HEK293T (cell line): ENCODE results near the gene TADA2B.

Source experiments
- CTCF ChIA-PET: fragments of 350-600 bp; formaldehyde crosslinking; extraction: SDS; loops from one replicate; lab custom pipeline; 2021; ENCODE audit warnings: antibody characterized with exemption, inconsistent platforms; lab: Yijun Ruan, JAX
- POLR2A ChIA-PET: fragments of 350-600 bp; formaldehyde crosslinking; extraction: SDS; loops from one replicate; lab custom pipeline; 2020; ENCODE audit warnings: antibody characterized with exemption, inconsistent platforms; lab: Yijun Ruan, JAX
- DNase-seq: peaks from one replicate; pipeline ENCODE4 v3.0.0; 2012; ENCODE audit warnings: mixed read lengths; ENCODE audit errors: extremely low spot score
- ARNT ChIP-seq: fragments of 450-650 bp; IDR thresholded peaks from 2 replicates; pipeline ENCODE4 v1.6.1; 2017; ENCODE audit warnings: mild to moderate bottlenecking
- BHLHE40 ChIP-seq: fragments of 450-650 bp; IDR thresholded peaks from 2 replicates; pipeline ENCODE4 v1.6.1; 2016; ENCODE audit warnings: mild to moderate bottlenecking, moderate library complexity, borderline replicate concordance
- CTBP1 ChIP-seq: fragments of 450-650 bp; IDR thresholded peaks from 2 replicates; pipeline ENCODE4 v1.6.1; 2016; ENCODE audit warnings: borderline replicate concordance
- ELF4 ChIP-seq: fragments of 450-650 bp; IDR thresholded peaks from 2 replicates; pipeline ENCODE4 v1.6.1; 2017; ENCODE audit warnings: antibody characterized with exemption
- FOXA1 ChIP-seq: fragments of 450-650 bp; IDR thresholded peaks from 2 replicates; pipeline ENCODE4 v1.6.1; 2016; ENCODE audit warnings: mild to moderate bottlenecking
- FOXK2 ChIP-seq: fragments of 450-650 bp; IDR thresholded peaks from 2 replicates; pipeline ENCODE4 v1.6.1; 2016; ENCODE audit warnings: mild to moderate bottlenecking
- FOXM1 ChIP-seq: fragments of 450-650 bp; IDR thresholded peaks from 2 replicates; pipeline ENCODE4 v1.6.1; 2017; ENCODE audit warnings: mild to moderate bottlenecking, borderline replicate concordance
- HDGF ChIP-seq: fragments of 450-650 bp; IDR thresholded peaks from 2 replicates; pipeline ENCODE4 v1.6.1; 2017; ENCODE audit warnings: antibody characterized with exemption, borderline replicate concordance
- L3MBTL2 ChIP-seq: fragments of 450-650 bp; conservative IDR thresholded peaks from 2 replicates; pipeline ENCODE4 v1.6.1; 2016; ENCODE audit warnings: mild to moderate bottlenecking
- LEF1 ChIP-seq: fragments of 450-650 bp; IDR thresholded peaks from 2 replicates; pipeline ENCODE4 v1.6.1; 2017; ENCODE audit warnings: mild to moderate bottlenecking, borderline replicate concordance
- NFRKB ChIP-seq: fragments of 450-650 bp; IDR thresholded peaks from 2 replicates; pipeline ENCODE4 v1.6.1; 2016; ENCODE audit warnings: mild to moderate bottlenecking, moderate library complexity
- SP1 ChIP-seq: fragments of 450-650 bp; IDR thresholded peaks from 2 replicates; pipeline ENCODE4 v1.6.1; 2017
- SUZ12 ChIP-seq: fragments of 450-650 bp; IDR thresholded peaks from 2 replicates; pipeline ENCODE4 v1.6.1; 2016; ENCODE audit warnings: mild to moderate bottlenecking
- TARDBP ChIP-seq: fragments of 450-650 bp; IDR thresholded peaks from 2 replicates; pipeline ENCODE4 v1.6.1; 2016
- ZNF384 ChIP-seq: fragments of 450-650 bp; IDR thresholded peaks from 2 replicates; pipeline ENCODE4 v1.6.1; 2016
- TF ChIP-seq, protein P1 (sequence below): fragments of 450-650 bp; IDR thresholded peaks from 2 replicates; pipeline ENCODE4 v1.6.1; 2016

Gene TADA2B

GRCh38 chr4:7063362-7063761 lies 20.2 kb downstream of the TADA2B start:
- CTCF ChIA-PET: no interaction called here

GRCh38 chr4:7066006-7066405 lies 22.8 kb downstream of the TADA2B start:
- TF ChIP-seq, protein P1, sequence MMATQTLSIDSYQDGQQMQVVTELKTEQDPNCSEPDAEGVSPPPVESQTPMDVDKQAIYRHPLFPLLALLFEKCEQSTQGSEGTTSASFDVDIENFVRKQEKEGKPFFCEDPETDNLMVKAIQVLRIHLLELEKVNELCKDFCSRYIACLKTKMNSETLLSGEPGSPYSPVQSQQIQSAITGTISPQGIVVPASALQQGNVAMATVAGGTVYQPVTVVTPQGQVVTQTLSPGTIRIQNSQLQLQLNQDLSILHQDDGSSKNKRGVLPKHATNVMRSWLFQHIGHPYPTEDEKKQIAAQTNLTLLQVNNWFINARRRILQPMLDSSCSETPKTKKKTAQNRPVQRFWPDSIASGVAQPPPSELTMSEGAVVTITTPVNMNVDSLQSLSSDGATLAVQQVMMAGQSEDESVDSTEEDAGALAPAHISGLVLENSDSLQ: no peak
- no peak for TF ChIP-seq FOXK2
- TF ChIP-seq ELF4: no peak
- ChIA-PET CTCF (interaction anchor here (0.6 to 2.5 kb wide), 3 partner anchors 23 to 299 kb away, joined by 4 to 14 read pairs (median 4); partner anchors contain the start of gene TADA2B), POLR2A (interaction anchor here (1.3 to 4.7 kb wide), 4 partner anchors 8 to 356 kb away, joined by 3 to 67 read pairs (median 22); partner anchors contain the start of genes MRFAP1L1 and TADA2B)
- no peak for DNase-seq

More at GRCh38 chr4:7063362-7063761, 20.2 kb downstream of the TADA2B start:
- no peak for DNase-seq
- POLR2A ChIA-PET: no interaction called here
- TF ChIP-seq ARNT (no peak), HDGF (no peak), TARDBP (no peak), SUZ12 (no peak), L3MBTL2 (no peak), FOXM1 (no peak), CTBP1 (no peak), LEF1 (no peak), NFRKB (no peak)

DNA sequence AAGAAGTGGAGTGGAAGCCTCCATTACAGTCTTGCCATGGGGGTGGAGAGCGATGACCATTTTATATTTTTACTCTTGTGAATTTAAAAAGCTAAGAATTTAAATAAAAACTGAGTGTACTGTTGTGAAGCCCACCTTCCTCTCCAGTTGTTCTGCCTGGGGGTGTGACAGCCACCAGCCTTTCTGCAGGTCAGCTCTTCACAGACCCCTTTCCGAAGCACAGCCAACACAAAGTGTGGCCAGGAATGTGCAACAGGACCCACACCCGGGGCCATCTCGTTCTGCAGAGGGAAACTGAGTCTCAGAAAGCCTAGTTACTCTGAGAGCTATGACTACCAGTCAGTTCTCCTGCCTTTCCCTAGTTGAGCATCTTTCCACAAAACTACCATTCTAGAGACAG lies 23.3 kb downstream of the TADA2B start:
- ChIA-PET CTCF (interaction anchor here (0.6 to 2.5 kb wide), 3 partner anchors 23 to 260 kb away, joined by 4 to 14 read pairs (median 7); partner anchors contain the start of gene TADA2B), POLR2A (interaction anchor here (1.3 to 4.7 kb wide), 5 partner anchors 8 to 357 kb away, joined by 3 to 67 read pairs (median 5); partner anchors contain the start of genes MRFAP1L1 and TADA2B)
- TF ChIP-seq HDGF: no peak
- no peak for TF ChIP-seq FOXK2
- no peak for TF ChIP-seq NFRKB
- TF ChIP-seq LEF1: no peak
- TF ChIP-seq TARDBP: no peak
- no peak for TF ChIP-seq L3MBTL2
- no peak for TF ChIP-seq CTBP1
- TF ChIP-seq, protein P1: no peak
- TF ChIP-seq BHLHE40: no peak
- no peak for DNase-seq

DNA sequence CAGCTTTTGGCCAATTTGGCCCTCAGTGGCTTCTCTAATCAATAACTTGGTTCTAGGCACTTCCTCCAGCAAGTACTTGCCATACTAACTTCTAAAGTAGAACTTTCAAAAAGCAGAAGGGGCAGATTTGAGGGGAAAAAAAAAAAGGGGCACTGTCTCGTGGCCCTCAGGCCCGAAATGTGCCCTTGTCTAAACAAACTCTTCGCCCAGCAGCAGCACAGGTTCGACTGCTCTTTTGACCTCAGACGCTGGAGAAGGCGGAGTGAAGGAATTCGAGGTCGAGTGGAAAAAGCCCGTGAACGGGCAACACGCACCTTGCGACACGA lies 23.9 kb downstream of the TADA2B start:
- DNase-seq: no peak

DNA sequence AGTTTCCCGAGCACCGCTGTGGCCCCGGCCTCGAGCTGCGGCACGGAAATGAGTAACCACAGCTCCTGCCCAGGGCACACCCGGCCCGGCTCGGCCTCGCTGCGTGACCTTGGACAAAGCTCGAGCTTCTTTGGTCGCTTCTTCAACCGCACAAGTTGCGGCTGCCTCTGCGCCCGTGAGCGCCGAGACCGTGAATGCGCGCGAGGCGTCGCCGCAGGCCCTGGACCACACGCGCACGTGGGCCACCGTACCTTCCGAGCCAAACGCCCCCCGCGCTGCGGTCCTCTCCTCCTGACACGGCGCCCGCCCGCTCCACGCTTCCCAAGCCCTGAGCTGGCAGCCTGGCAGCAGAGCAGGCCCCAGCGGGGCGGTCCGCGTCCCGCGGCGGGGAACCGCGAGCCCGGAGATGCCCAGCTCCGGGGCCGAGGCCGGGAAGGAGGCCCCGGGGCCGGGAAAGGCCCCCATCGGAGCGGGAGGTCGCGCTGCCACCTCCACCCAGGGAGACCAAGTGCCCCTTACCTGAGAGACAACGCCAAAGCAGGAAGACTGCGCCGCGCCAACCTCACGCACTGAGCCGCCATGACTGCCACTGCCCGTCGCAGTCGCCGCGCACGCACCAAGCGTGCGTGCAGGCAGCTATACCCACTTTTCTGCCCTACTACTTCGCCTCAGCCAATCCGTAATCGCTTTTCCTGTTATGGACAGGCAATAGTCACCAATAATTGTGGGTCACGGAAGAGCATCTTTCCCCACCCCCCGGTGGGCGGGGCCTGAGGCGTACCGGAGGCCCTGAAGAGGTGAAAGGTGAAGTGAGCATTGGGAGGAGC lies 24.5 kb downstream of the TADA2B start, which contains the start of gene GRPEL1:
TSS of gene GRPEL1 (minus strand) at position 613 of the 827 bp plus-strand sequence. CDS start at position 581, 32 bp downstream.
- TF ChIP-seq TARDBP (no peak), SP1 (peak; percentile 66; the same call in 1 of the 2 replicates), CTBP1 (no peak), ELF4 (peak; percentile 55), FOXM1 (no peak), ZNF384 (no peak), L3MBTL2 (peak; percentile 89), NFRKB (no peak), HDGF (no peak)
- TF ChIP-seq, protein P1: peak; percentile 99
- ChIA-PET POLR2A (interaction anchor here (0.5 to 4.7 kb wide), 34 partner anchors 9 to 1442 kb away, joined by 3 to 67 read pairs (median 5); partner anchors contain the start of genes MRFAP1L1 and TADA2B), CTCF (interaction anchor here (0.9 to 2.5 kb wide), 4 partner anchors 9 to 159 kb away, joined by 3 to 14 read pairs (median 6); partner anchors contain the start of gene TADA2B)
- DNase-seq: peak; percentile 98

More for the DNA sequence above, 23.9 kb downstream of the TADA2B start:
- TF ChIP-seq LEF1 (no peak), ZNF384 (no peak), FOXM1 (no peak), HDGF (no peak), L3MBTL2 (no peak), FOXK2 (no peak), NFRKB (no peak), CTBP1 (no peak), ELF4 (no peak), TARDBP (no peak), SP1 (no peak), BHLHE40 (no peak), ARNT (no peak), FOXA1 (no peak), SUZ12 (no peak)
- TF ChIP-seq, protein P1: no peak
- ChIA-PET POLR2A (interaction anchor here (1.0 to 4.7 kb wide), 18 partner anchors 9 to 599 kb away, joined by 3 to 67 read pairs (median 6); partner anchors contain the start of gene TADA2B), CTCF (interaction anchor here (2.3 to 2.5 kb wide), 2 partner anchors 24 to 158 kb away, joined by 7 to 14 read pairs; partner anchors contain the start of gene TADA2B)
